ENCODE results near the gene FAM81A.
A peak's percentile ranks its signal among the peaks of the same experiment; 100 is the strongest.
"Not testable (repeated sequence)": the region's sequence is repeated elsewhere in the genome, so short reads cannot be mapped to it uniquely, and the experiment has no call there.

The FAM81A gene

GRCh38 chr15:59485036-59485435, 47.0 kb downstream of the FAM81A start:
- DNase-seq (ENCODE audit: low read depth), result no peak

DNA sequence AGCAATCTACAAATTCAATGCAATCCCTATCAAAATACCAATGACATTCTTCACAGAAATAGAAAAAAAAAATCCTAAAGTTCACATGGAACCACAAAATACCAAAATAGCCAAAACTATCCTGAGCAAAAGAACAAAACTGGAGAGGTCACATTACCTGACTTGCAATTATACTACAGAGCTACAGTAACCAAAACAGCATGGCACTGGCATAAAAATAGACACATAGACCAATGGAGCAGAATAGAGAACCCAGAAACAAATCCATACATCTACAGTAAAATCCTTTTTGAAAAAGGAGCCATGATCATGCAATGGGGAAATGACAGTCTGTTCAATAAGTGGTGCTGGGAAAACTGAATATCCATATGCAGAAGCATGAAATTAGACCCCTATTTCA, 51.5 kb downstream of the FAM81A start:
- not testable (repeated sequence) for DNase-seq (ENCODE audit: low read depth)

DNA sequence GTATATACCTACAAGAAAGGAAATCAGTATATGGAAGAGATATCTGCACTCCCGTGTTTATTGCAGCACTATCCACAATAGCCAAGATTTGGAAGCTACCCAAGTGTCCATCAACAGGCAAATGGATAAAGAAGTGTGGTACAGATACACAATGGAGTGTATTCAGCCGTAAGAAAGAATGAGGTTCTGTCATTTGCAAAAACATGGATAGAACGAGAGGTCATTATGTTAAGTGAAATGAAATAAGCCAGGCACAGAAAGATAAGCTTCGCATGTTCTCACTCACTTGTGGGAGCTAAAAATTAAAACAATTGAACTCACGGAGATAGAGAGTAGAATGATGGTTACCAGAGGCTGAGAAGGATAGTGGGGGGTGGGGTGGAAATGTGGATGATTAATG, 53.1 kb downstream of the FAM81A start:
- DNase-seq (ENCODE audit: low read depth), result no peak

DNA sequence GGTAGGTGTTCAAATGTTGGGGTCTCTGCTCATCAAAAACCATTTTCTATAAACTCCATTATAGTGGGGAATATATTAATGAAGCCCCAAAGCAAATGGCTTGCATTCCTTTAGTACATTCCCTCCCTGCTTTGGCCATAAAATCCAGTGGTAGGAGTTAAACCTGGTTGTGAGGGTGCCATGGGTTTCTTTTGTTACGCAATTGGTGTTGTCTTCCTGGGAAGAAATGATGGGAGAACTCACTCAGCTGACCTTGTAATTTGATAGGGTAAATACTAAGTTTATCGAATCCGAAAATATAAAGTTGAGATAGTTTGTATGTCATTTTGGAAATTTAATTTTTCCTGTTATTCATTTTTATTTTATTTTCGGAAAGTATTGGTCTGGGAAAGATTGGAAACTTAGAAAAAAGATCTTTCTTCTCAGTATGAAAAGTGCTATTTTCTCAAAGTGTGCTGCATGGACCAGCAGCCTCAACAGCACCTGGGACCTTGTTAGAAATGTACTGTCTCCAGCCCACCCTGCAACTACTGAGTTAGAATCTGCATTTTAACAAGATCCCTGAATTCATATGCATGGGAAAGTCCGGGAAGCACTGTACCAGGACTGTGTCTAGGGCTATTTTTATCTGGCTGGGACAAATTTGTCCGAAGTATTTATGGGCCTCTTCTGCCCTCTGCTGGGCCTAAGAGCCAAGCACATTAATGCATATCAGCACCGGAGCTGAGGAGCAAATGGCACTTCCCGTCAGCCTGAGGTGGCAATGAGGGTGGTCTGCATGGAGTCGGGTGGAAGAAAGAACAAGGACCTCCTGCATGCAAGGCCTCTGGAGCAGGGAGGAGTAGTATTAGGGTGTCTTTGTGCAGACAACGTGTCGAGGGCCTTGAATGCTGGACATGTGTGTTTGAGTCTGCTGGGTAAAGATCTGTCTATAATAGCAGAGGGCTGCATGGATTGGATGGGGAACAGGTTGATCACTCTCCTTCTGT, 54.7 kb downstream of the FAM81A start:
- peak; percentile 6 for DNase-seq (ENCODE audit: low read depth)

- DNase-seq (ENCODE audit: low read depth), result no peak
Observed at GRCh38 chr15:59501597-59501996, 63.6 kb downstream of the FAM81A start.

GRCh38 chr15:59515190-59515589, 77.2 kb downstream of the FAM81A start:
- DNase-seq (ENCODE audit: low read depth), result no peak

DNA sequence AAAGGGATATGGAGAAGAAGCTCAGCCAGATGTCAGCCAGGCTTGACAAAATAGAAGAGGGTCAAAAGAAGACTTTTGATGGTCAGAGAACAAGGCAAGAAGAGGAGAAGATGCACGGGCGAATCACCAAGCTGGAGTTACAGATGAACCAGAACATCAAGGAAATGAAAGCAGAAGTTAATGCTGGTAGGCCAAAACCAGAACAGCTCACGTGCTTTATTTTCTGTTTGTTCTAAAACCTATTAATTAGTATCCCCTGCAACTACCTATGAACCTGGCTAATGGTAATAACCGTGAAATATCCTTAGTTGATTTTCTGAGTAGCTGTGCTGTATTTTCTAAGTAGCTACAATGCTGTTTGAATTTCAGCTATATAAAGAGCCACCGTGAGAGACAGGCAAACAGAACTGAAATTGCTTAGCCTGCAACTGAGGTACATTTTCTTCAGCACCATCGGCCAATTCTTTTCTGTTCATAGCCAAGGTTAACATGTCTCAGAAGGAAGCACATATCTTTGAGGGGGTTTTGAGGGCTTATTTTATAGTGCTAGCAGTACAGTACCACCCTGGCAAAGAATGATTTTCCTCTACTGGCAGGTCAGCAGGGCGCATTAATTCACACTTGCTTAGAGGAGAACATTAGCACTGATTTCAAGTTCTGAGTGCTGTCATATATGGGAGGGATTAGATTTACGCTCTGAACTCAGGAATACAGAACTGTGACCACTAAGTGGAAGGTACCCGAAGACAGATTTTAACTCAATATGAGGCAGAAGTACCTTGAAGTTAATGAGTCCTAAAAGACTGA, 78.9 kb downstream of the FAM81A start:
- no peak for DNase-seq (ENCODE audit: low read depth)

DNA sequence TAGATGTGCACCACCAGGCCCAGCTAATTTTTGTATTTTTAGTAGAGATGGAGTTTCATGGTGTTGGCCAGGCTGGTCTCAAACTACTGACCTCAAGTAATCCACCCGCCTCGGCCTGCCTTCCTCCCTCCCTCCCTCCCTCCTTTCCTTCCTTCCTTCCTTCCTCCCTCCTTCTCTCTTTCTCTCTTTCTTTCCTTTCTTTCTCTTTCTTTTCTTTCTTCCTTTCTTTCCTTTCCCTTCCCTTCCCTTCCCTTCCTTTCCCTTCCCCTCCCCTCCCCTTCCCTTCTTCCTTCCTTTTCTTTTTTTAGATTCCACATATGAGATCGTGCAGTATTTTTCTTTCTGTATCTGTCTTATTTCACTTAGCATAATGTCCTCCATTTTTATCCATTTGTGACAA, 81.3 kb downstream of the FAM81A start:
- no peak for DNase-seq (ENCODE audit: low read depth)

DNA sequence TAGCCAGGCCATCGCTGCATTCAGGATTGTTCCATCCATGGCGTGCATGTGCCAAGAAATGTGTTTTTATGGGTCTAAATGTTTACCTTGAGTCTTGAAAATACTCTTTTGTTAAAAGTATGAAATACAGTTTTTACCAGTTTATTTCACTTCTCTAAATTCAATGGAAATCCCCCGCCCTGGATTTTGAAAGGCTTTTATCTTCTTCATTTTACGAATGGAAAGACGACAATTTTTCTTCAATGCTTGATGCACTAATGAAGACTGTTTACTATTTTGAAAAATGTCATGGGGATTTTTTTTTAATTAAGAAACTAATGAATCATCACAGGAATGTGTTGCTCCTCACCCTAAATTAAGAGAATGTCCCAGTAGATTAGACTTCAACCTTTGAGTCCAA, 83.5 kb downstream of the FAM81A start:
- DNase-seq (ENCODE audit: low read depth), result no peak

GRCh38 chr15:59522988-59523461, 85.0 kb downstream of the FAM81A start:
- peak; percentile 31 for DNase-seq (ENCODE audit: low read depth)

DNA sequence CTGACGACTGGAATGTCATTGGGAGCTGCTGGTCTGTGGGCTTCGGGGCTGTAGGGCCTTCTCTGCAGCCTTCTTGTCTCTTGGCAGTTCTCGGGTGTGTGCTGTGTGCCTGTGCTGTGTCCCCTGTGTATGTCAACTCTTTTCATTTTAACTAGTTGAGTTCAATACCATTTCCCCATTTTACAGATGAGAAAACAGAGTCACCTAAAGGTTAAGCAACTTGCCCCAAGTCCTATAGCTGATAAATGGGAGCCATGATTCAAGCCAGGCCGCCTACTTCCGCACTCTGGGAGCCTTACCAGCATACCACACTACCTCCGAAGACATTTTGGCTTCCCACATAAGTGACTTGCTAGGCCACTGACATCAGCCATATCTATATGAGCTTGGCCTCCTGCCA, 85.7 kb downstream of the FAM81A start:
- DNase-seq (ENCODE audit: low read depth), result no peak

DNA sequence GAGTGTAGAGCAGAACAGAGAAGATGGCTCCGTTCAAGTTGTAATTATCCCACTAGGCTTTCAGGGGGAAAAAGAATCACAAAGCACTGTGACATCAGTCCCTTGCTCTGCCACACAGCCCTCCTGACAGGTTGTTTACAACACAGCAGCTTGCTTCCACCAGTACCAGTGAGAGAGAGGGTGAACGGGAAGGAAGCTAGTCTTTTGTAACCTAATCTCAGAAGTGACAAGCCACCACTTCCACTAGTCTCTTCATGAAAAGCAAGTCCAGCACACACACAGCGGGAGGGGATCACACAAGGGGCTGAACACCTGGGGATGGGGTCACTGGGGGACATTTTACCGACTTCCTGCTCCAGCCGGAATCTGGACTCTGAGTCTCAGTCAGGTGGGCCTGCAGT, 86.3 kb downstream of the FAM81A start:
- no peak for DNase-seq (ENCODE audit: low read depth)

GRCh38 chr15:59526466-59526865, 88.5 kb downstream of the FAM81A start:
- DNase-seq (ENCODE audit: low read depth), result not testable (repeated sequence)

DNA sequence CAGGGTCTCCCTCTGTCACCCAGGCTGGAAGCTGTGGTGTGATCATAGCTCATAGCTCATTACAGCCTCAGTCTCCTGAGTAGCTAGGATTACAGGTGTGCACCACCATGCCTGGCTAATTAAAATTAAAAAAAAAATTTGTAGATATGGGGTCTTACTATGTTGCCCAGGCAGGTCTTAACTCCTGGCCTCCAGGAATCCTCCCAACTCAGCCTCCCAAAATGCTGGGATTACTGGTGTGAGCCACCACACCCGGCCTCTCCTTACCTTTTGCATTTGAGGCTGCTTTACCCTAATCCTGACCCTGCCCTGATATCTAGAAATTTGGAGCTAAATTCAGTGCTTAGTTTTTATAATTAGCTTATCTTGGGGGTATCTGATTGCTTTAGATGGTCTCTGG, 90.4 kb downstream of the FAM81A start:
- no peak for DNase-seq (ENCODE audit: low read depth)

DNA sequence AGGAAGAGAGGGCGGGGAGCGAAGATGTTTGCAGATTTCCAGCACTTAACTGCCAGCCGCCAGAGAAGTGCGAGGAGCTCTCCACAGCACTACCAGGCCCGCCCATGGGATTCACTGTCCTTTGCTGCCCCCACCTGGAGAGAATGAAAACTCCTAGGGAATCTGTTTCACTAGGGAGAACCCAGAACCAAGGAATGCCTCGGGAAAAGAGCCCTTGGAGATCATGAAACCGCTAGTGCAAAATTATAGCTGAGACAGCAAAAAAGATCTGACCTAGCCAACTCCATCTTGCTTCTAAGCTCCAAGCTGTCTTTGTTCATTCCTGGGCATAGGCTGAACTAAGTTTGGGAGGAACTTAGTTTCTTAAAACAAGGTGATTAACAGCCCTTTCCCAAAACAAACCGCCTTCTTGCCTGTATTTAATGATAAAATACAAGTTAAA, 91.0 kb downstream of the FAM81A start:
- DNase-seq (ENCODE audit: low read depth), result peak; percentile 38

DNA sequence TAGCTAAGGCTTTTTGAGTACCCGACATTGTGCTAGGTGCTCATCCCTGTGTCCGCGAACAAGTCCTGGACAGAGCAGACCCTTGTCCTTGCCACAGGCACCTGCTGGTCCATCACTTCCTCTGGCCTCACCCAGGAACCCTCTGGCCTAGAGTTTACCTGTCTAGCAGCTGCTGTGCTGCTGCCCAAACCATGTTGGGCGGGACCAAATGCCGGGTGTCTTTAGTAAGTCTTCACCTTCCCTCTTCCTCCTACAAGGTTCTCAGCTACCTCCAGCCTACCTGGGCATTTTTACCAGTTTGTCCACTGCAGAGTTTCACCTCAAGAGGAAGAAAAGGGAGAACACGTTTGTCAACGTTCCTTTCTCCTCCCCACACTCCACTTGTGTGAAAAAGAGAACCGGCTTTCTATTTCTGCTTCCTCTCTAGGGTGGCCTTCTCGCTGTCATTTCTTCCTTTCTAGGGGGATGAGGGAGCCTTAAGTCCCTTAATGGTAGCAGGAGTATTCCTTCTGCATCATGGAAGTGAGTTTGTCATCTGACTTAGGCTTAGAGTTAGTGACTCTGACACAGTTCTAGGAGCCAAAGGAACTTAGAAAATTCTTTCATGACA, 93.2 kb downstream of the FAM81A start:
- no peak for DNase-seq (ENCODE audit: low read depth)

DNA sequence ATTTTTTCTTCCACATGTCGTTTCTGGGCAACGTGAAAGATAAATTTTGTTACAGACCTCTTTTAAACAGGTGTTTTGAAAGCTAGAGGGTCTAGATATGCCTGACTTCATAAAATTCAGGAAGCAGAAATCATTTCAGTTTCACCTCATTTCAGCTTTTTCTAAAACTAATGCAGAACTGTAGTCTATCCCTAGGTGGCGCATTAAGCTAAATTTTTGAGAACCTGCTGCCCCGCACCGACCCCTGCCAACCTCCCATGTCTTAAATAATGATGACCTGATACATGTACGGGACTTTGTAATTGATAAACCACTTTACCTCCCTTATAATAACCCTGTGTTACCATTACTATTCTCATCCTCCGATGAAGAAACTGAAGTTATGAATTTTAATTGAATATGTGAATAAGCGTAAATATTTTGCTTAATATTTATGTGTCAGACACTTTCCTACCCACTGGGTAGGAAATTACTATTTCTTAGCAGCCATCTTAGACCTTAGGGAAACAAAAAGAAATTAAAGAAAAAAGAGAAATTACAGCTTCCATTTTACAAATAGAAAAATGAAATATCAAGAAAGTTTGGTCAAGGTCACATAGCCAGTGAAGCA, 94.9 kb downstream of the FAM81A start:
- no peak for DNase-seq (ENCODE audit: low read depth)

DNA sequence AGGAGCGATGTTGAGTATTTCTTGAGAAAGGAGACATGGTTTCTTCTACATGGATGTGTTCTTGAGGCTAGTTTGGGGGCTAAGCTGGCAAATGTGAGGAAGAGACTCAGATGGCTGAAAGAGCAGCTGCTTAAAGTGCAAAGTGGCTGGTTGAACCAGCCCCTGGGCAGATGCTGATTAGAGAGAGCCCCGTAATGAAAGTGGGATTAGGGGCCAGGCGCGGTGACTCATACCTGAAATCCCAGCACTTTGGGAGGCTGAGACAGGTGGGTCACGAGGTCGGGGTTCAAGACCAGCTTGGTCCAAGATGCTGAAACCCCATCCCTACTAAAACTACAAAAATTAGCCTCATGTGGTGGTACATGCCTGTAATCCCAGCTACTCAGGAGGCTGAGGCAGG, 98.6 kb downstream of the FAM81A start:
- DNase-seq (ENCODE audit: low read depth), result no peak

DNA sequence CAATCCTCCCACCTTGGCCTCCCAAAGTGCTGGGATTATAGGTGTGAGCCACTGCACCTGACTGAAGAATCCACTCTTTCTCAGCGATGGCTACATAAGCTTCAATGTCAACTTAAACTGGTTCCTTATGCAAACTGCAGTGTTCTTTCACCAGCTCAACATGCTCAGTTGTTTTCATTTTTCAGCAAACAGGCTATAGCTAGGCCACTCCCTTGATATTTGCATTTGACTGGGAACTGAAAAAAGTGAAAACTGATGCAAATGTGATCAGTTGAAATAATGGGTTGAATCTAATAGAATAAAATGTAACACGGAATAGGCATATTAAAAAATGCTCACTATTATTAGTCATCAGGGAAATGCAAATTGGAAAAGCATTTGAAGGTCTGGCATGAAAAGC, 99.4 kb downstream of the FAM81A start:
- DNase-seq (ENCODE audit: low read depth), result no peak

DNA sequence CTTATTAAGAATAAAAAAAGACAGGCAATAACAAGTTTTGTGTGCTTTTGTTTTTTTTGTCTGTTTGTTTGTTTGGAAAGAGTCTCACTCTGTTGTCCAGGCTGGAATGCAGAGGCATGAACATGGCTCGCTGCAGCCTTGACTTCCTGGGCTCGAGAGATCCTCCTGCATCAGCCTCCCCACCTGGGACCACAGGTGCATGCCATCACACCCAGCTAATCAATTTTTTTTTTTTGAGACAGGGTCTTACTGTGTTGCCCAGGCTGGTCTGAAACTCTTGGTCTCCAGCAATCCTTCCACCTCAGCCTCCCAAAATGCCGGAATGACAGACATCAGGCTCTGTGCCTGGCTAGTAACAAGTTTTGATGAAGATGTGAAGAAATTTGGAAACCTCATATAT, 100.5 kb downstream of the FAM81A start:
- no peak for DNase-seq (ENCODE audit: low read depth)

DNA sequence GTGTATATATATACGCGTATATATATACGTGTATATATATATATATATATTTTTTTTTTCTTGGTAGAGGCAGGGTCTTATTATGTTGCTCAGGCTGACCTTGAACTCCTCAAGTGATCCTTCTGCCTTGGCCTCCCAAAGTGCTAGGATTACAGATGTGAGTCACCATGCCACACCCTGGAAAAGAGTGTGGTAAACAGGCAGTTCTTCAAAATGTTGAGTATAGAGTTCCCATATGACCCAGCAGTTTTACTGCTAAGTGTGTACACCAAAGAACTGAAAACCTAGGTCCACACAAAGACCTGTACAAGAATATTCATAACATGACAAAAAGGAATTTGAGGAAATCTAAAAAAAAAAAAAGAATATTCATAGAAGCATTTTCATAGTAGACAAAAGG, 101.8 kb downstream of the FAM81A start:
- DNase-seq (ENCODE audit: low read depth), result no peak

DNA sequence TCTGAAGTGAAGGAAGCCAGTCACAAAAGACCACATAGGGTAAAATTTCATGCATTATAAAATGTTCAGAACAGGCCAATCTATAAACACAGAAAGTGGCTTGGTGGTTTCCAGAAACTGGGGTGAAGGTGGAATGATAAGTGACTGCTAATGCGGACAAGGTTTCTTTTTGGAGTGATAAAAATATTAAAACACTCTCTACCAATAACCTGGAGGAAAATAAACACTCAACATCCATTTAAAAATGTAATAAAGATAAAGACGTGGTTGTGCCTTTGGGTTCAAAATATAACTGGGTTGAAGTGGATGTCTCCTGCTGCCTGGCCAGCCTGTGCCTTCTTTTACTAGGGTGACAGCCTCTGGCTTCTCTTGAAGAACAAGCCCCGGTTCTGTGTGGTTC, 102.7 kb downstream of the FAM81A start:
- DNase-seq (ENCODE audit: low read depth), result no peak
